Mucosa of descending colon (tissue), 3 donors: ENCODE data around the gene ANTXR1. TPM values are rescaled to one million over a fixed set of nuclear protein-coding genes. Genes with fewer than 3 reads are reported as not detected.
A peak's percentile ranks its signal among the peaks of the same experiment; 100 is the strongest.

Experiments used
- ATAC-seq: fragments of 200-7000 bp; cut with Tn5 transposase; one replicate; pipeline ENCODE4 v1.9.1; 2020; ENCODE audit warnings: mild to moderate bottlenecking, moderate library complexity
- DNase-seq, 3 donors: peaks; one replicate each; pipeline ENCODE4 v3.0.0-alpha.2; 2020
- H3K36me3 ChIP-seq: fragments of 200-600 bp; one replicate; pipeline ENCODE4 v1.8.0; 2021; ENCODE audit warnings: low read depth, mild to moderate bottlenecking
- H3K4me1 ChIP-seq: fragments of 200-600 bp; one replicate; pipeline ENCODE4 v1.8.0; 2021; ENCODE audit warnings: low read depth, mild to moderate bottlenecking
- H3K4me3 ChIP-seq: fragments of 200-600 bp; one replicate; pipeline ENCODE4 v1.8.0; 2021; ENCODE audit warnings: mild to moderate bottlenecking
- H3K9me3 ChIP-seq: fragments of 200-600 bp; one replicate; pipeline ENCODE4 v1.8.0; 2021; ENCODE audit warnings: mild to moderate bottlenecking
- CTCF ChIP-seq: fragments of 200-600 bp; IDR thresholded peaks from one replicate; pipeline ENCODE4 v1.8.0; 2022; ENCODE audit warnings: antibody characterized with exemption, mild to moderate bottlenecking
- intact Hi-C, 2 donors: fragments of 100-400 bp; cut with DNase I in 1 of 2; cut with micrococcal nuclease in 1 of 2; formaldehyde crosslinking; loops; one replicate each; pipeline versions ENCODE4 v1.11.0 to v1.11.1; 2022; cut with DNase I, micrococcal nuclease
- total RNA-seq, 3 donors: library from RNA; stranded (reverse); fragmentation: NEBNext Ultra II Directional in 2 of 3; extraction: Animal tissue kit (Norgen Biotek cat#: 25700) in 2 of 3; gene quantifications; one replicate each; pipeline versions ENCODE4 v1.2.1 to v1.2.4, GENCODE V29; 2021 to 2023
- donor health status: DM: no; HTN: no; CAD: no; lungs with moderate emphysema.
- donor health status: DM: no; HTN: no; CAD: no.
- donor health status: DM: no; HTN: yes; CAD: no.

The ANTXR1 gene
- total RNA-seq, 3 donors from 2014 or later, result 10.7 to 77.7 (median 18.6) TPM

DNA sequence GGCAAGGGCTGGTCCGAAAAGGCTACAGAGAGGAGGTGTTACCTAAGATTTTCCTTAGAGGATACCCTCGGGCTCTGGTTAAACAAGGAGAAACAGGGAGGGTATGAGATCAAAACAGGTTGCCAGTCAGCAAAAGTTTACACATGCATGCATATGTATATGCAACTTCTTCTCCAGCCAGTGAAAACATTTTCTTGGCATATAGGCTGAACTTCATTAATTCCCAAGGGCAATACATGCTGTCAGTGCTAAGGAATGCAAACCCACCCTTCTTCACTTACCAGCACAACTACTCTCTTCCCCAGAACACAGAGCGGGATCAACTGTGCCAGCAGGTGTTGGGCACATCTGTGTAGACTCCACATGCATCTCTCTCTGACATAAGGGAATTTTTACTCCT lies 198.1 kb downstream of the ANTXR1 start:
- intact Hi-C loops, result no loop called here
- Histone ChIP-seq H3K4me1 (peaks cover 7% of the 10 kb centered on the region), H3K9me3 (no peaks in the 10 kb centered on the region), H3K4me3 (no peak overlapping the region), H3K36me3 (no peaks in the 10 kb centered on the region)
- ATAC-seq, result no peak
- no peak for DNase-seq
- no peak for TF ChIP-seq CTCF

GRCh38 chr2:69211686-69212085 lies 198.7 kb downstream of the ANTXR1 start:
- no peaks in the 10 kb centered on the region for H3K36me3 ChIP-seq
- TF ChIP-seq CTCF, result no peak
- peaks cover 7% of the 10 kb centered on the region for H3K4me1 ChIP-seq
- intact Hi-C loops, result no loop called here
- H3K4me3 ChIP-seq, result no peak overlapping the region
- ATAC-seq, result no peak
- DNase-seq, result no peak
- H3K9me3 ChIP-seq, result no peaks in the 10 kb centered on the region

- ATAC-seq, result no peak
- intact Hi-C loops, result no loop called here
- DNase-seq, result no peak
- no peak overlapping the region for H3K4me3 ChIP-seq
- H3K36me3 ChIP-seq, result no peaks in the 10 kb centered on the region
- H3K9me3 ChIP-seq, result no peaks in the 10 kb centered on the region
- no peak for TF ChIP-seq CTCF
- peaks cover 7% of the 10 kb centered on the region for H3K4me1 ChIP-seq
Observed at GRCh38 chr2:69212238-69213028, 199.5 kb downstream of the ANTXR1 start.

DNA sequence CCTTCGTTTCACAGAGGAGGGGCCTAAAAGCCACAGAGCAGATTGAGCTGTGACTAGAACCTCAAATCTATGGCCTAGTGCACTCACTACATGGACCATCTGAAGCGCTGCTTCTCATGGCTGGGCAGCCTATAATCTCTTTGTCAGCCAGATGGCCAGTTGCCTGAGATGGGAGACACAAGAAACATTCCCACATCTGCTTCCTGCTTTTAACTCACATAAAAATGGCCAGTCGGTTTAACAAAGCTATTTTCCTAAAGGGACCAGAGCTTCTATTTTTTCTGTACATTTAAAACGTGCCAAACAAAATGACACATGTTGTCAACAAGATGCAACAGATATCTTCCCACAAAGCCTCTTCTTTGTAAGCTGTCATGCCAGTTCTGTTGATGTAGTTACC lies 200.2 kb downstream of the ANTXR1 start:
- no peak overlapping the region for H3K4me3 ChIP-seq
- DNase-seq, result no peak
- no peak for TF ChIP-seq CTCF
- H3K4me1 ChIP-seq, result peaks cover 7% of the 10 kb centered on the region
- no peak for ATAC-seq
- no peaks in the 10 kb centered on the region for H3K9me3 ChIP-seq
- intact Hi-C loops, result no loop called here
- H3K36me3 ChIP-seq, result no peaks in the 10 kb centered on the region

DNA sequence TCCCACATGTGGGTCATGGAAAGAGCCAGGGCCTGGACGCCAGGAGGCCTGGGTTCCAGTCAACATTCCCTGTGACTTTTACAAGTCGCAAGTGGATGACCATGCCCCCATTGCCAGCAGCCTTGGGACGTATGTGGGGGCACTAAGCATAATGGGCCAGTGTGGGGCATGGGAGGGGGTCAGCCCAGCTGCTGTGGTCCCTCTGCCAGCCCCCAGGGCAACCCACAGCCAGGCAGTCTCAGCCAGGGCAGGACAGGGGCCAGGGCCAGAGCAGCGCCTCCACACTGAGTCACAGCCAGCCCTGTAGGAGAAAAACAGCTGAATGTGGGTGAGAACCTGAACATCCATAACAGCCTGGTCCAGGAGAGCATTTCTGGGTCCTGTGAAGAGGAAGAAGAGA lies 200.8 kb downstream of the ANTXR1 start:
- ATAC-seq, result peak; percentile 14
- H3K4me3 ChIP-seq, result no peak overlapping the region

More for the DNA sequence above, 200.8 kb downstream of the ANTXR1 start:
- no peak for DNase-seq
- no peaks in the 10 kb centered on the region for H3K9me3 ChIP-seq
- peaks cover 7% of the 10 kb centered on the region for H3K4me1 ChIP-seq
- H3K36me3 ChIP-seq, result no peaks in the 10 kb centered on the region
- TF ChIP-seq CTCF, result no peak
- intact Hi-C loops, result no loop called here
